ENCODE measurements around the gene AXIN2.

The AXIN2 gene

DNA sequence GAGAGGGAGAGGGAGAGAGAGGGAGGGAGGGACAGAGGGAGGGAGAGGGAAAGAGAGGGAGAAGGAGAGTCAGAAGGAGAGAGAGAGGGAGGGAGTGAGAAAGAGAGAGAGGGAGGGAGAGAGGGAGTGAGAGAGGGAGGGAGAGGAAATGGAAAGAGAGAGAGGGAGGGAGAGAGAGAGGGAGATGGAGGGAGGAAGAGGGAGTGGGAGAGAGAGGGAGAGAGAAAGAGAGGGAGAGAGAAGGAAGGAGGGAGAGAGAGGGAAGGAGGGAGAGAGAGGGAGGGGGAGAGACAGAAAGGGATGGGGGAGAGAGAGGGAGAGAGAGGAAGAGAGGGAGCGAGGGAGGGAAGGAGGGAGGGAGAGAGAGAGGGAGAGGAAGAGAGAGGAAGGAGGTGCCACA, 72.8 kb downstream of the AXIN2 start:
- no peak overlapping the region for H3K4me3 ChIP-seq (ENCODE audit: low read depth, low read length)
- CTCF ChIA-PET: no interaction called here
- POLR2A ChIA-PET: no interaction called here
- H3K4me1 ChIP-seq (ENCODE audit: control insufficient read depth, insufficient read depth, low read length): no peaks in the 10 kb centered on the region
- TF ChIP-seq ZBTB8A (tag by site-specific recombination; IDR thresholded peaks at IDR 0.05): no peak
- TF ChIP-seq ZNF654 (tag by site-specific recombination; IDR thresholded peaks at IDR 0.05; ENCODE audit: low read depth): no peak
- TF ChIP-seq ZNF354C (tag by site-specific recombination; IDR thresholded peaks at IDR 0.05; ENCODE audit: borderline replicate concordance, low read depth): no peak
- TF ChIP-seq ZNF792 (tag by site-specific recombination; IDR thresholded peaks at IDR 0.05): no peak
- TF ChIP-seq ZNF768 (tag by site-specific recombination; IDR thresholded peaks at IDR 0.05): no peak
- TF ChIP-seq, protein P1, sequence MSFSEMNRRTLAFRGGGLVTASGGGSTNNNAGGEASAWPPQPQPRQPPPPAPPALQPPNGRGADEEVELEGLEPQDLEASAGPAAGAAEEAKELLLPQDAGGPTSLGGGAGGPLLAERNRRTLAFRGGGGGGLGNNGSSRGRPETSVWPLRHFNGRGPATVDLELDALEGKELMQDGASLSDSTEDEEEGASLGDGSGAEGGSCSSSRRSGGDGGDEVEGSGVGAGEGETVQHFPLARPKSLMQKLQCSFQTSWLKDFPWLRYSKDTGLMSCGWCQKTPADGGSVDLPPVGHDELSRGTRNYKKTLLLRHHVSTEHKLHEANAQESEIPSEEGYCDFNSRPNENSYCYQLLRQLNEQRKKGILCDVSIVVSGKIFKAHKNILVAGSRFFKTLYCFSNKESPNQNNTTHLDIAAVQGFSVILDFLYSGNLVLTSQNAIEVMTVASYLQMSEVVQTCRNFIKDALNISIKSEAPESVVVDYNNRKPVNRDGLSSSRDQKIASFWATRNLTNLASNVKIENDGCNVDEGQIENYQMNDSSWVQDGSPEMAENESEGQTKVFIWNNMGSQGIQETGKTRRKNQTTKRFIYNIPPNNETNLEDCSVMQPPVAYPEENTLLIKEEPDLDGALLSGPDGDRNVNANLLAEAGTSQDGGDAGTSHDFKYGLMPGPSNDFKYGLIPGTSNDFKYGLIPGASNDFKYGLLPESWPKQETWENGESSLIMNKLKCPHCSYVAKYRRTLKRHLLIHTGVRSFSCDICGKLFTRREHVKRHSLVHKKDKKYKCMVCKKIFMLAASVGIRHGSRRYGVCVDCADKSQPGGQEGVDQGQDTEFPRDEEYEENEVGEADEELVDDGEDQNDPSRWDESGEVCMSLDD (tag by site-specific recombination; IDR thresholded peaks at IDR 0.05): no peak
- TF ChIP-seq ZNF660 (tag by site-specific recombination; IDR thresholded peaks at IDR 0.05): no peak
- no peak for TF ChIP-seq ZNF670 (tag by site-specific recombination; IDR thresholded peaks at IDR 0.05; ENCODE audit: low read depth)
- TF ChIP-seq ZNF169 (tag by site-specific recombination; IDR thresholded peaks at IDR 0.05): peak; percentile 99
- no peak for TF ChIP-seq ZNF629 (tag by site-specific recombination; IDR thresholded peaks at IDR 0.05)
- no peak for TF ChIP-seq ZNF202 (tag by site-specific recombination; IDR thresholded peaks at IDR 0.05; ENCODE audit: borderline replicate concordance)
- no peak for TF ChIP-seq ZSCAN16 (tag by site-specific recombination; IDR thresholded peaks at IDR 0.05)
- no peak for TF ChIP-seq ZNF335 (tag by site-specific recombination; conservative IDR thresholded peaks at IDR 0.05)
- no peak for TF ChIP-seq ZNF24 (tag by site-specific recombination; IDR thresholded peaks at IDR 0.05)
- TF ChIP-seq, protein P2, sequence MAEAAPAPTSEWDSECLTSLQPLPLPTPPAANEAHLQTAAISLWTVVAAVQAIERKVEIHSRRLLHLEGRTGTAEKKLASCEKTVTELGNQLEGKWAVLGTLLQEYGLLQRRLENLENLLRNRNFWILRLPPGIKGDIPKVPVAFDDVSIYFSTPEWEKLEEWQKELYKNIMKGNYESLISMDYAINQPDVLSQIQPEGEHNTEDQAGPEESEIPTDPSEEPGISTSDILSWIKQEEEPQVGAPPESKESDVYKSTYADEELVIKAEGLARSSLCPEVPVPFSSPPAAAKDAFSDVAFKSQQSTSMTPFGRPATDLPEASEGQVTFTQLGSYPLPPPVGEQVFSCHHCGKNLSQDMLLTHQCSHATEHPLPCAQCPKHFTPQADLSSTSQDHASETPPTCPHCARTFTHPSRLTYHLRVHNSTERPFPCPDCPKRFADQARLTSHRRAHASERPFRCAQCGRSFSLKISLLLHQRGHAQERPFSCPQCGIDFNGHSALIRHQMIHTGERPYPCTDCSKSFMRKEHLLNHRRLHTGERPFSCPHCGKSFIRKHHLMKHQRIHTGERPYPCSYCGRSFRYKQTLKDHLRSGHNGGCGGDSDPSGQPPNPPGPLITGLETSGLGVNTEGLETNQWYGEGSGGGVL (tag by site-specific recombination; IDR thresholded peaks at IDR 0.05): 0 out of 2 replicates have a peak, but pooled peaks have one; percentile 12
- TF ChIP-seq, protein P3, sequence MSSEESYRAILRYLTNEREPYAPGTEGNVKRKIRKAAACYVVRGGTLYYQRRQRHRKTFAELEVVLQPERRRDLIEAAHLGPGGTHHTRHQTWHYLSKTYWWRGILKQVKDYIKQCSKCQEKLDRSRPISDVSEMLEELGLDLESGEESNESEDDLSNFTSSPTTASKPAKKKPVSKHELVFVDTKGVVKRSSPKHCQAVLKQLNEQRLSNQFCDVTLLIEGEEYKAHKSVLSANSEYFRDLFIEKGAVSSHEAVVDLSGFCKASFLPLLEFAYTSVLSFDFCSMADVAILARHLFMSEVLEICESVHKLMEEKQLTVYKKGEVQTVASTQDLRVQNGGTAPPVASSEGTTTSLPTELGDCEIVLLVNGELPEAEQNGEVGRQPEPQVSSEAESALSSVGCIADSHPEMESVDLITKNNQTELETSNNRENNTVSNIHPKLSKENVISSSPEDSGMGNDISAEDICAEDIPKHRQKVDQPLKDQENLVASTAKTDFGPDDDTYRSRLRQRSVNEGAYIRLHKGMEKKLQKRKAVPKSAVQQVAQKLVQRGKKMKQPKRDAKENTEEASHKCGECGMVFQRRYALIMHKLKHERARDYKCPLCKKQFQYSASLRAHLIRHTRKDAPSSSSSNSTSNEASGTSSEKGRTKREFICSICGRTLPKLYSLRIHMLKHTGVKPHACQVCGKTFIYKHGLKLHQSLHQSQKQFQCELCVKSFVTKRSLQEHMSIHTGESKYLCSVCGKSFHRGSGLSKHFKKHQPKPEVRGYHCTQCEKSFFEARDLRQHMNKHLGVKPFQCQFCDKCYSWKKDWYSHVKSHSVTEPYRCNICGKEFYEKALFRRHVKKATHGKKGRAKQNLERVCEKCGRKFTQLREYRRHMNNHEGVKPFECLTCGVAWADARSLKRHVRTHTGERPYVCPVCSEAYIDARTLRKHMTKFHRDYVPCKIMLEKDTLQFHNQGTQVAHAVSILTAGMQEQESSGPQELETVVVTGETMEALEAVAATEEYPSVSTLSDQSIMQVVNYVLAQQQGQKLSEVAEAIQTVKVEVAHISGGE (tag by site-specific recombination; conservative IDR thresholded peaks at IDR 0.05; ENCODE audit: low read depth): no peak
- TF ChIP-seq, protein P4, sequence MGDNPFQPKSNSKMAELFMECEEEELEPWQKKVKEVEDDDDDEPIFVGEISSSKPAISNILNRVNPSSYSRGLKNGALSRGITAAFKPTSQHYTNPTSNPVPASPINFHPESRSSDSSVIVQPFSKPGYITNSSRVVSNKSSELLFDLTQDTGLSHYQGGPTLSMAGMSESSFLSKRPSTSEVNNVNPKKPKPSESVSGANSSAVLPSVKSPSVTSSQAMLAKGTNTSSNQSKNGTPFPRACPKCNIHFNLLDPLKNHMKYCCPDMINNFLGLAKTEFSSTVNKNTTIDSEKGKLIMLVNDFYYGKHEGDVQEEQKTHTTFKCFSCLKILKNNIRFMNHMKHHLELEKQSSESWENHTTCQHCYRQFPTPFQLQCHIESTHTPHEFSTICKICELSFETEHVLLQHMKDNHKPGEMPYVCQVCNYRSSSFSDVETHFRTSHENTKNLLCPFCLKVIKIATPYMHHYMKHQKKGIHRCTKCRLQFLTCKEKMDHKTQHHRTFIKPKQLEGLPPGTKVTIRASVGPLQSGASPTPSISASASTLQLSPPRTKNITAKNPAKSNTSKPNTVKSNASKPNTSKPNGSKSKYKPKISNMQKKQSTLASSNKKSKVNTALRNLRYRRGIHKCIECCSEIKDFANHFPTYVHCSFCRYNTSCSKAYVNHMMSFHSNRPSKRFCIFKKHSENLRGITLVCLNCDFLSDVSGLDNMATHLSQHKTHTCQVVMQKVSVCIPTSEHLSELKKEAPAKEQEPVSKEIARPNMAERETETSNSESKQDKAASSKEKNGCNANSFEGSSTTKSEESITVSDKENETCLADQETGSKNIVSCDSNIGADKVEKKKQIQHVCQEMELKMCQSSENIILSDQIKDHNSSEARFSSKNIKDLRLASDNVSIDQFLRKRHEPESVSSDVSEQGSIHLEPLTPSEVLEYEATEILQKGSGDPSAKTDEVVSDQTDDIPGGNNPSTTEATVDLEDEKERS (tag by site-specific recombination; IDR thresholded peaks at IDR 0.05): no peak
- peak; percentile 71 for TF ChIP-seq PRDM1 (tag by site-specific recombination; IDR thresholded peaks at IDR 0.05)
- TF ChIP-seq ZNF596 (tag by site-specific recombination; IDR thresholded peaks at IDR 0.05): peak; percentile 96
- TF ChIP-seq ZNF366 (tag by site-specific recombination; conservative IDR thresholded peaks at IDR 0.05): peak; percentile 77
- TF ChIP-seq, protein P5, sequence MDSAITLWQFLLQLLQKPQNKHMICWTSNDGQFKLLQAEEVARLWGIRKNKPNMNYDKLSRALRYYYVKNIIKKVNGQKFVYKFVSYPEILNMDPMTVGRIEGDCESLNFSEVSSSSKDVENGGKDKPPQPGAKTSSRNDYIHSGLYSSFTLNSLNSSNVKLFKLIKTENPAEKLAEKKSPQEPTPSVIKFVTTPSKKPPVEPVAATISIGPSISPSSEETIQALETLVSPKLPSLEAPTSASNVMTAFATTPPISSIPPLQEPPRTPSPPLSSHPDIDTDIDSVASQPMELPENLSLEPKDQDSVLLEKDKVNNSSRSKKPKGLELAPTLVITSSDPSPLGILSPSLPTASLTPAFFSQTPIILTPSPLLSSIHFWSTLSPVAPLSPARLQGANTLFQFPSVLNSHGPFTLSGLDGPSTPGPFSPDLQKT (IDR thresholded peaks at IDR 0.05; ENCODE audit: borderline replicate concordance, low read depth, low read length): no peak
- no peak overlapping the region for H3K27ac ChIP-seq (ENCODE audit: extremely low read depth, low read depth, low read length)
- H3K9me3 ChIP-seq (ENCODE audit: control insufficient read depth, insufficient read depth, low read depth, low read length): no peaks in the 10 kb centered on the region
- no peaks in the 10 kb centered on the region for H3K36me3 ChIP-seq (ENCODE audit: control insufficient read depth in 2 of 2, insufficient read depth in 1 of 2, low read length in 2 of 2)
